ENCODE results near the gene IL20RB.

Gene IL20RB, protein sequence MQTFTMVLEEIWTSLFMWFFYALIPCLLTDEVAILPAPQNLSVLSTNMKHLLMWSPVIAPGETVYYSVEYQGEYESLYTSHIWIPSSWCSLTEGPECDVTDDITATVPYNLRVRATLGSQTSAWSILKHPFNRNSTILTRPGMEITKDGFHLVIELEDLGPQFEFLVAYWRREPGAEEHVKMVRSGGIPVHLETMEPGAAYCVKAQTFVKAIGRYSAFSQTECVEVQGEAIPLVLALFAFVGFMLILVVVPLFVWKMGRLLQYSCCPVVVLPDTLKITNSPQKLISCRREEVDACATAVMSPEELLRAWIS

GRCh38 chr3:136957751-136958288, at the start of gene IL20RB:
TSS of gene IL20RB (plus strand) at chr3:136957983. CDS start at chr3:136958114, 131 bp downstream.
- DNase-seq (ENCODE audit: low read depth in 3 of 3): no peak

- no peak for DNase-seq (ENCODE audit: low read depth in 3 of 3)
Measured at GRCh38 chr3:136908297-136908696, 49.5 kb upstream of the IL20RB start.

GRCh38 chr3:136909187-136909586, 48.6 kb upstream of the IL20RB start:
- DNase-seq (ENCODE audit: low read depth in 3 of 3): no peak

- no peak for DNase-seq (ENCODE audit: low read depth in 3 of 3)
Measured at GRCh38 chr3:136910697-136911096, 47.1 kb upstream of the IL20RB start.

GRCh38 chr3:136913168-136913567, 44.6 kb upstream of the IL20RB start:
- no peak for DNase-seq (ENCODE audit: low read depth in 3 of 3)

DNA sequence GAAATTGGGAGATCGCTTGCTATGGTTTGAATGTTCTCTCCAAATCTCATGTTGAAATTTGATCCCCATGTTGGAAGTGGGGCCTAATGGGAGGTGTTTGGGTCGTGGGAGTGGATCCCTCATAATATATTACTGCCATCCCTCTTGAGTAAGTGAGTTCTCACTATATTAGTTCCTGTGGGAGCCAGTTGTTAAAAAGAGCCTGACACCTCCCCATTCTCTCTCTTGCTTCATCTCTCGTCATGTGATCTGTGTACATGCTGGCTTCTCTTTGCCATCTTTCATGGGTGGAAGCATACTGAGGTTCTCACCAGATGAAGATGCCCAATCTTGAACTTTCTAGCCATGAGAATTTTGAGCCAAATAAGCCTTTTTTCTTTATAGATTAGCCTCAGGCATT, 43.0 kb upstream of the IL20RB start:
- no peak for DNase-seq (ENCODE audit: low read depth in 3 of 3)

DNA sequence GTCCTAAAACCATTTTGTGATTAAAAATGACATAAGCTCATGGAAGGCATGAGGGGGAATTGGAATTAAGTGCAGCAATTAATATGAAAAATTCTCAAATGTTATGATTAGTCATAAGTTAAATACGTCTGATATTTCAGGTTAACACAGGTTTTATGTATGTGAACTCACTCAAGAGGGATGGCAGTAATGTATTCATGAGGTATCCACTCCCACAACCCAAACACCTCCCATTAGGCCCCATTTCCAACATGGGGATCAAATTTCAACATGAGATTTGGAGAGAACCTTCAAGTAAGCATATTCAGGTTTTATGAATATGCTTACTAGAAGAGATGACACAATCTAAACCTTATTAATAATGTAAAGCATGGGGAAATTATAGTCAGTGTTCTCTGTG, 41.6 kb upstream of the IL20RB start:
- no peak for DNase-seq (ENCODE audit: low read depth in 3 of 3)

- DNase-seq (ENCODE audit: low read depth in 3 of 3): no peak
Measured at GRCh38 chr3:136919799-136920580, 37.8 kb upstream of the IL20RB start.

GRCh38 chr3:136920904-136921611, 36.7 kb upstream of the IL20RB start:
- DNase-seq (ENCODE audit: low read depth in 3 of 3): no peak

DNA sequence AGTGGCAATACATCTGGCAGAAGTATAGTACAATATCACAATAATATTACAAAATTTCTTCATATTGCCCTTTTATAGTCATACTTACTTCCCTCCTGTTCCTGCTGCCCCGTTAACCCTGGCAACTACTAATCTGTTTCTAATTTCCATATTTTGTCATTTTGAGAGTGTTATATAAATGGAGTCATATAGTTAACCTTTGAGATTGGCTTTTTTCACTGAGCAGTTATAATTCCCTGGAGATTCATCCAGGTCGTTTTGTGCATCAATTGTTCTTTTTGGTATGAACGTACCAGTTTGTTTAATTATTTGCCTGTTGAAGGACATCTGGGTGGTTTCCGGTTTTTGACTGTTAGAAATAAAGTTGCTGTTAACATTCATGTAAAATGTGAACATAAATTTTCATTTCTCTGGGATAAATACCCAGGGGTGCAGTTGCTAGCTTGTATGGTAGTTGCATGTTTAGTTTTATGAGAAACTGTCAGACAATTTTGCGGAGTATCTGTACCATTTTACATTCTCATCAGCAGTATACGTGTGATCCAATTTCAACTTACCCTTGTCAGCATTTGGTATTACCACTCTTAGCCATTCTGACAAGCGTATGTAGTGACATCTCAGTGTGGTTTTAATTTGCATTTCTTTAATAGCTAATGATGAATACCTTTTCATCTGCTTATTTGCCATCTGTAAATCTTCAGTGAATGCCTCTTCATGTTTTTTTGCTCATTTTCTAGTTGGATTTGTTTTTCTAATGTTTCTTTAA, 32.2 kb upstream of the IL20RB start:
- no peak for DNase-seq (ENCODE audit: low read depth in 3 of 3)

- no peak for DNase-seq (ENCODE audit: low read depth in 3 of 3)
Measured at GRCh38 chr3:136928240-136928639, 29.5 kb upstream of the IL20RB start.

GRCh38 chr3:136929977-136930670, 27.7 kb upstream of the IL20RB start:
- DNase-seq (ENCODE audit: low read depth in 3 of 3): no peak

- no peak for DNase-seq (ENCODE audit: low read depth in 3 of 3)
Measured at GRCh38 chr3:136931606-136932005, 26.2 kb upstream of the IL20RB start.

DNA sequence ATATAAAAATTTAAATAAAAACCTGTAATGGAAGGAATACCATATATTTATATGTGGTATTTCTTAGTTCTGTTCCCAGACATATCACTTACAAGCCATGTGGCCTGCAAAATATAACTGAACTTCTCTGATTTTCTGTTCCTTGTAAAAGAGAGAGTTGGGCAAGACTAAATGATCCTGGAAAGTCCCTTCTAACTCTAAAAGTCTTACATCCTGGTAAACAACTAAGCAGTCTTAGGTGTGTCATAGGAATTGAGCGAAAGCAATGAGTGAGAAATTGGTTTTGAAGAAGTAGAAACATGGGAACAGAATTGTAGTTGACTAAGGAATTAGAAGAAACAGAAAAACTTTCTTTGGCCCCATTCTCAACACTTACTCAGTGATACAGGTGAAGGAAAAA, 25.3 kb upstream of the IL20RB start:
- DNase-seq (ENCODE audit: low read depth in 3 of 3): no peak

DNA sequence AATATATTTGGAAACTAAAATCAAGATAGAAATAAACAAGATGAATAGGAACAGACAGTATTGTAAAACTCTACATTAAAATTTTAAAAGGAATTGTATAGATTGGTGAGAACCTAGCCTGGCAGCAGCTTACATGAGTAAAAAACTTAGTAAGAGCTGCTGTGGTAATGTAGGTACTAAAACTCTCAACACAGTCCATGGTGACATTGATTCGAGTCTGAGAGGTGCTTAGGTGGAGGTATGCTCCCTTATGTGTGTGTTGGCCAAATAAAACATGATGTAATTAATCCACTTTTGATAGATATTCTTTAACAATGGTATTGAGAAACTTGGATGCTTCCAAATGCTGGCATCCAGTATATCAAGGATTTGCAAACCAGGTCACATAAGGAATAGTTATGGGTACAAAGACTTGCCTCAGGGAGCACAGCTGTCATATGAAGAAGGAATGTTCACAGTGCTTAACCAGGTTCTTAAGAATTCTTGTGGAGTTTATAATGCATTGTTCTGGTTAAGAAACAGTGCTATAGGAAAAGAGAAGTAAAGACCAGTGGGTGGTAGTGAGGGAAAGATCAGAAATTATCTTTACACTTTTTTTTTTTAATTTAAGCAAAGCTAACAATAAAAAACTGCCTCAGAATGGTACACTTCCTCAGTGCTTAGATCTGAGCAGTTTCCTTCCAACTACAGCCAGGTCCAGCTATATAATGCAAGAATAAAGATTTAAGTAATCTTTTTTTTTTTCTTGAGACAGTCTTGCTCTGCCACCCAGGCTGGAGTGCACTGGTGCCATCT, 24.6 kb upstream of the IL20RB start:
- no peak for DNase-seq (ENCODE audit: low read depth in 3 of 3)

DNA sequence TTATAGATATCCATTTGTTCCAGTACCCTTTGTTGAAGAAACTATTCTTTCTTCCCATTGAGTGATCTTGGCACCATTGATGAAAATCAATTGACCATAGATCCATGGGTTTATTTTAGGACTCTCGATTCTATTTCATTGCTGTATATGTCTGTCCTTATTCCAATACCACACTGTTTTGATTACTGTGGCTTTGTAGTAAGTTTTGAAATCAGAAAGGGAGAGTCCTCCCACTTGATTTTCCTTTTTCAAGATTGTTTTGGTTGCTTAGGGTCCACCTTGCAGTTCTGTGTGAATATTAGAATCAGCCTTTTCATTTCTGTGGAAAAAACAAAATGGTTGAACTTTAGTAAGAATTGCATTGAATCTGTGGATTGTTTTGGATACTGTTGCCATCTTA, 20.6 kb upstream of the IL20RB start:
- DNase-seq (ENCODE audit: low read depth in 3 of 3): no peak

GRCh38 chr3:136937851-136938250, 19.9 kb upstream of the IL20RB start:
- DNase-seq (ENCODE audit: low read depth in 3 of 3): no peak

DNA sequence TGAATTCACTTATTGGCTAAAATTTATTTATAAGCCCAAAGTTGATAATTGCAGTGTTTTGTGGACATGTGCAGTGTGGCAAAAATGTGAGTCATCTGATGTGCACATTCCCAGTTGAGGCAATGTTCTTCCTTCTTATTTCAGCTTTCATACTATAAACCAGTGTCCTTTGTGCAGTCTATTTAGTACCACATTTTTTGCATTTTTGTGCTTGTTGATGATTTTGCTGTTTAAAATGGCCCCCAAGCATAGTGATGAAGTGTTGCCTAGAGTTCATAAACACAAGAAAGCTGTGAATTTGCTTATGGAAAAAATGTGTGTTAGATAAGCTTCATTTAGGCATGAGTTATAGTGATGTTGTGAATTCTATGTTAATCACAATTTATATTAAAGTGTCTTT, 19.4 kb upstream of the IL20RB start:
- no peak for DNase-seq (ENCODE audit: low read depth in 3 of 3)

- no peak for DNase-seq (ENCODE audit: low read depth in 3 of 3)
Measured at GRCh38 chr3:136939489-136939888, 18.3 kb upstream of the IL20RB start.

GRCh38 chr3:136942803-136943202, 15.0 kb upstream of the IL20RB start:
- no peak for DNase-seq (ENCODE audit: low read depth in 3 of 3)

Measured in stimulated activated CD4-positive, alpha-beta T cell treated with anti-CD3 and anti-CD28 coated beads, TNF-alpha, amount 100 ng/mL, for 48 hours (primary cell).